ENCODE results near the gene RBBP8NL. TPM values are rescaled to one million over a fixed set of nuclear protein-coding genes. Genes with fewer than 3 reads are reported as not detected.

RBBP8NL gene
- polyA plus RNA-seq, 6 donors from 2014 or later, result not detected

DNA sequence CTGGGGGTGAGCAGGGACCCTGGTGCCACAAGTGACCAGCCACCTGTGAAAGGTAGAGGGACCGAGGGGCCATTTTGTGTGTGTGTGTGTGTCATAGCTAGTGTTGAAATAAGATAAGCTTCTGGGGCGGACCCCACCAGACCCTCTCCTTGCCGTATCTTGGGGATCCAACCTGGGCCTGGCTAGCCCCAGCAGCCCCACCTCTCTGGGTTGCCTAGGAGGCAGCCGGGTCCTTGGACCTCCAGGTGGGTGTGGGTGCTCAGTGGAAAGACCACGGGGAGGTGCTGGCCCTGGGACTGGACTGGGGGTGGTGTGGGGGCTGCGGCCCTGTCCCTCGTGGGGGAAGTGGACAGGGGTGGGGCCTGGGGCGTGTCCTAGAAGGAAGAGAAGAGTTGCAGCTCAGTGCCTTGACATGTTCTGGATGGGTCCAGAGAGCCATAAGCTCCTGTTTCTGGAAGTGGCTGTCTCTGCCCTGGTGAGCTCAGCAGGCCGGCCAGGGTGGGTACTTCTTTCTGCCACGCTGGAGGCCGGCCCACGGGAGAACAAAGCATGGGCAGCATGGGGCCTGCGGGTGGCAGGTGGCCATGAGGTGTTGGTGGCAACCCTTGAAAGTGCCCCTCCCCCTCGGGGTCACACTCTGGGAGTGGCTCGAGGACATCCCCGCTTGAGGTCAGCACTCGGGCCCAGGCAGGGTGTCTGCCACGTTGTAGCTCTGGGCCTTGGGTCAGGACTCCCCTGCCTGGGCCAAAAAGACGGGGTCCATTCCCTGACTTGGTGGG is 8.4 kb downstream of the RBBP8NL start:
- no peak for DNase-seq
- no peak for ATAC-seq (ENCODE audit: low read depth in 2 of 2)
- no peak overlapping the region for H3K27ac Mint-ChIP-seq
- no peaks in the 10 kb centered on the region for H3K9me3 Mint-ChIP-seq
- peaks cover 0 to 3% (median 0%) of the 10 kb centered on the region in 3 donors for H3K4me1 Mint-ChIP-seq
- no peak overlapping the region for H3K4me3 Mint-ChIP-seq
- H3K36me3 Mint-ChIP-seq, result no peaks in the 10 kb centered on the region
- peaks cover 3 to 20% (median 13%) of the 10 kb centered on the region in 3 donors for H3K27me3 Mint-ChIP-seq

DNA sequence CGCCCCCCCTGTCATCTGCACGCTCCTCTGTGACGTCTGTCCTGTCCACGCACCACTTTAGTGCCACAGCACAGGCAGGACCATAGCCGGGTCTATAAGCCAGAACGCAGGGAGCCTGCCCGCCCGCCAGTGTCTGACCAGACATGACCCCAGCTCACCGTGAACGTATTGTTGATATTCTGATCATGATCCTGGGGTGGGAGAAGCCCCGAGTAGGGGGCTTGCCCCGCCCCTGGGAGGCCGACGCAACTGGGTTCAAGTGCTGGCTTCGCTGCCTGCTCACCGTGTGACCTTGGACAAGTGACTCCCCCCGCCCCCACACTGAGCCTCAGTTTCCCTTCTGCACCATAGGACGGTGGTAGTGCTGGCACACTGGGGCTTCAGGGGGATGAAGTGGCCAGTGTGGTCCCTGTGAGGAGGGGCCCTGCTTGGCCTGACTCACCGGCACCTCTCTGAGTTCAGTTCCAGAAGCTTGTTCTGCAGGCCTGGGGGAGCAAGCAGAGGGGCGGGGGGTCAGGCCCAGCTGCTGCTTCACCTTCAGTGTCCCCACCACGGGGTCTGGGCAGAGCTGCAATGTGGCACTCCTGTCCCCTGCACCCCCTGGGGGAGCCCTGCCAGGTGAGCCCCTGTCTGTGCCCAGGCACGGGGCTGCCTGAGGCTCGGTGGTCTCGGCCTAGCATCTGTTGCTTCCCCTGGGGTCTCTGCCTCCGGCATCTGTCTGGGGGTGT is 9.2 kb downstream of the RBBP8NL start:
- Mint-ChIP-seq H3K36me3 (no peaks in the 10 kb centered on the region), H3K9me3 (no peaks in the 10 kb centered on the region), H3K27ac (no peak overlapping the region), H3K27me3 (peaks cover 3 to 15% (median 13%) of the 10 kb centered on the region in 3 donors), H3K4me3 (no peak overlapping the region), H3K4me1 (peaks cover 0 to 3% (median 0%) of the 10 kb centered on the region in 3 donors)
- no peak for DNase-seq
- ATAC-seq (ENCODE audit: low read depth in 2 of 2), result no peak

DNA sequence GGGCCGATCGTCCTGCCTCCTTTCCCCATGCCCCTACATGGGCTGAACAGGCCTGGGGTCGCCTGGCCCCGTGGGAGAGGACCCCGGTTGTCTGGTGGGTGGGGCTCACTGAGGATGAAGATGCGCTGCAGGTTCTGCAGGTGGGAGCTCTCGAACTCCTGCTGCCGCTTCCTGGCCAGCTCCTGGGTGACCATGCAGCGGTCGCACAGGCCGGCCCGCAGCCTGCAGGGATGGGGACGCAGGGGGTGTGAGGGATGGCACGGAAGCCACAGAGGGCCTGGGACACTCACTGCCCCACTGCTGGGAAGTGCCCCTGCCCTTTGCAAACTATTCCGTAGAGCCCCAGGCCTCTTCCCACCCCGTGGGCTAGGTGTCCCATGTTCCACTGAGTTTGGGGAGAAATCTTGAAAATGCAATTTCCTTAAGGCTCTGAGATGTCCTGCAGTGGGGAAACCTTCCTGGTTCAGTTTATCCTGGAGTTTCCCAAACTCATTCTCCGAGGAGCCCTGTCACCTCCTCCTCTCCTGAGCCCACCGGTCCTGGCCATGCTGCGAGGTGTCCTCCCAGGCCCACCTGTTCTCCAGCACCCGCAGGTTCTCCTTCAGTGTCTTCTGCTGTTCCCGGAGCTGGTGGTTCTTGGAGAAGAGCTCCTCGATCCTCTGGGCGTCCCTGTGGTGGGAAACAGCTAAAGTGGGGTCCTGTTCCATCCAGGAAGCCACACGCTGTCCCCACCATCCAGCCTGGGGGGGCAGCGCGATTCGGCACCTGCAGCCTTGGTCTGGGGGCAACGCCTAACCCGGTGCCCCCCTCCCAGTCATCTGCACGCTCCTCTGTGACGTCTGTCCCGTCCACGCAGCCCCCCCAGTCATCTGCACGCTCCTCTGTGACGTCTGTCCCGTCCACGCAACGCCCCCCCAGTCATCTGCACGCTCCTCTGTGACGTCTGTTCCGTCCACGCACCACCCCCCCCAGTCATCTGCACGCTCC is 10.4 kb downstream of the RBBP8NL start:
- H3K36me3 Mint-ChIP-seq, result no peaks in the 10 kb centered on the region
- DNase-seq (no peak), ATAC-seq (ENCODE audit: low read depth in 2 of 2) (no peak)
- peaks cover 0 to 3% (median 0%) of the 10 kb centered on the region in 3 donors for H3K4me1 Mint-ChIP-seq
- no peaks in the 10 kb centered on the region for H3K9me3 Mint-ChIP-seq
- peaks cover 3 to 13% (median 9%) of the 10 kb centered on the region in 3 donors for H3K27me3 Mint-ChIP-seq
- H3K27ac Mint-ChIP-seq, result no peak overlapping the region
- H3K4me3 Mint-ChIP-seq, result no peak overlapping the region

DNA sequence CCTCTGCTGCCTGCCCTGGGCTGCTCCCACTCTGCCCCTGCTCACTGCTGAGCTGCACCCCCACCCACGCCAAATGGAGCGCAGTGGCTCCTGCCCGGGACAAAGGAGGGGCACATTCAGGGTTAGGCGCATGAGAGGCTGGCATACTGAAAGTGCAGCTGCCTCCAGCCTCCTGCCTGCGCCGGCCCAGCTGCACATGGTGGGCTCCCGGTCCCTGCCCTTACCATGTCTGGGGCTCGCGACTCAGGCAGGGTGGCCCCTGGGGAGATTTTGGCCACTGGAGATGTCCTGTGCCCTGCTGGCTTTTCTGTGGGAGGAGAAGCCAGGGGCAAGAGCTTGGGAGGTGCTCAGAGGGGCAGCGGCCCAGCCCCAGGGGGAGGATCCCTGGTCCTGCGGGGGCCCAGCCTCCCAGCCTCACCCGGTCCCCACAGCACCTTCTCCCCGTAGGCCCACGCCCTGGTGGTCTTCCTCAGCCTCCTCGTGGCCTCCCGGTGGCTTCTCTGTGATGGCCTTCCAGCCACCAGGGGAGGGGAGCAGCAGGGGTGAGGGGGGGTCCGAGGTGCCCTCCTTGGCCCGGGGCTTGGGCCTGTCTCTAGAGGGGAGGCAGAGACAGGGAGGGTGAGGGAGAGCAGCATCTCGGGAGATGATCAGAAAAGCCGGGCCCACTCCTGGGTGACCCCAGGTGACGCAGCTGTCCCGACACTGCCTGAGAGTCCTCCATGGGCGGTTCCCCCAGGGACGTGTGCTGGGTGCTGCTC is 11.8 kb downstream of the RBBP8NL start:
- Mint-ChIP-seq H3K27me3 (peaks cover 3 to 12% (median 9%) of the 10 kb centered on the region in 3 donors), H3K9me3 (no peaks in the 10 kb centered on the region), H3K4me1 (peaks cover 0 to 3% (median 0%) of the 10 kb centered on the region in 3 donors), H3K36me3 (no peaks in the 10 kb centered on the region), H3K4me3 (no peak overlapping the region), H3K27ac (no peak overlapping the region)
- ATAC-seq (ENCODE audit: low read depth in 2 of 2) (no peak), DNase-seq (no peak)

DNA sequence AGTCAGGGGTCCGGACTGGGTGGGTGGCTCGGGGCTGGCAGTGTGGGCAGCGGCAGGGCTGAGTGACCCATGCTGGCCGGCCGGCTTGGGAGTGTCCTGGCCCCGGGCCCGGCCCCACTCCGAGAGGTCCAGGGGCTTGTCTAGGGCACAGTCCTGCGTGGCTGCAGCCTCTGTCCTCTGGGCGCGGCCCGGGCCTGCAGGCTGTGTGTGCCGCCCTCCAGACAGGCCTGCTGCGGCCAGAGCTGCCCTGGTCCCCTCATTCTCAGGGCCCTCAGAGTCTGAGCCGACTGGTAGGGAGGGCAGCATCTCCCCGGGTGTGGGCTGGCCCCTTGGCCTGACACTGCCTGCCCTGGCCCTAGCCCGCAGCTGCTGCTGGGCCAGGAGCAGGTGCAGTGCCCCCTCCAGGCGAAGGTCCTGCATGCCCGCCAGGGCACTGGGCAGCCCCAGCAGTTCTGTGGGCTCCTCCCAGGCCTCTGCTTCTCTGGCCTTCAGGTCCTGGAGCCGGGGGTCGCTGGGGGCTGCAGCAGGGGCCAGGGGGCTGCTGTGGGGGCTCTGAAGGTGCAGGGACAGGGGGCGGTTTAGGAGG is 13.3 kb downstream of the RBBP8NL start:
- H3K9me3 Mint-ChIP-seq, result no peaks in the 10 kb centered on the region
- no peak overlapping the region for H3K27ac Mint-ChIP-seq
- no peak overlapping the region for H3K4me3 Mint-ChIP-seq
- no peaks in the 10 kb centered on the region for H3K36me3 Mint-ChIP-seq
- H3K4me1 Mint-ChIP-seq, result peaks cover 9 to 13% (median 10%) of the 10 kb centered on the region in 3 donors
- no peak for ATAC-seq (ENCODE audit: low read depth in 2 of 2)
- DNase-seq, result no peak
- H3K27me3 Mint-ChIP-seq, result peaks cover 0 to 6% (median 4%) of the 10 kb centered on the region in 3 donors

DNA sequence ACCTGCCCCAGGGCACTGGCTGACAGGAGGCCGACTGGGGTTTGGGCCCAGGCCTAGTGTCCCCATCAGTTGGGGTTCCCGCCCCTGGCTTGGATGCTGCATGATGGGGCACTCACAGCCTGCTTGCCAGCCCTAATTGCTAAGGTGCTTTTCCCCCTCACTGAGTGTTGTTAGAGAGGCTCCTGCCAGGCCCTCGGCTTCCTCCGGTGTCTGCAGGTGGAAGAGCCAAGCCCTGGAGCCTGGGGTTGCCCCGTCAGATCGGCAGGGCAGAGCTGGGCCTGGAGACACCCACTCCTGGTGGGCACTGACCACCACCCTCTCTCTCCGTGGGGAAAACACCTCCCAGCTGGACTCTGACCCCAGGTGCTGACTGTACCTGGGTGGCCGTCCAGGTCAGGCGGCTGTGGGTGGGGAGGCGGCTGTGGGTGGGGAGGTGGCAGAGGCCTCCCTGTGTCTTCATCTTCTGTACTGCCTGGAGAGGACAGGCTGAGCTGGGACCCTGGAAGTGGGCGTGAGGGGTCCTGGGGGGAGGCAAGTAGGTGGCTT is 14.2 kb downstream of the RBBP8NL start:
- no peak for DNase-seq
- Mint-ChIP-seq H3K27ac (no peak overlapping the region), H3K4me3 (no peak overlapping the region), H3K27me3 (peaks cover 0 to 6% (median 4%) of the 10 kb centered on the region in 3 donors), H3K36me3 (no peaks in the 10 kb centered on the region), H3K4me1 (peaks cover 9 to 13% (median 10%) of the 10 kb centered on the region in 3 donors), H3K9me3 (no peaks in the 10 kb centered on the region)
- no peak for ATAC-seq (ENCODE audit: low read depth in 2 of 2)

DNA sequence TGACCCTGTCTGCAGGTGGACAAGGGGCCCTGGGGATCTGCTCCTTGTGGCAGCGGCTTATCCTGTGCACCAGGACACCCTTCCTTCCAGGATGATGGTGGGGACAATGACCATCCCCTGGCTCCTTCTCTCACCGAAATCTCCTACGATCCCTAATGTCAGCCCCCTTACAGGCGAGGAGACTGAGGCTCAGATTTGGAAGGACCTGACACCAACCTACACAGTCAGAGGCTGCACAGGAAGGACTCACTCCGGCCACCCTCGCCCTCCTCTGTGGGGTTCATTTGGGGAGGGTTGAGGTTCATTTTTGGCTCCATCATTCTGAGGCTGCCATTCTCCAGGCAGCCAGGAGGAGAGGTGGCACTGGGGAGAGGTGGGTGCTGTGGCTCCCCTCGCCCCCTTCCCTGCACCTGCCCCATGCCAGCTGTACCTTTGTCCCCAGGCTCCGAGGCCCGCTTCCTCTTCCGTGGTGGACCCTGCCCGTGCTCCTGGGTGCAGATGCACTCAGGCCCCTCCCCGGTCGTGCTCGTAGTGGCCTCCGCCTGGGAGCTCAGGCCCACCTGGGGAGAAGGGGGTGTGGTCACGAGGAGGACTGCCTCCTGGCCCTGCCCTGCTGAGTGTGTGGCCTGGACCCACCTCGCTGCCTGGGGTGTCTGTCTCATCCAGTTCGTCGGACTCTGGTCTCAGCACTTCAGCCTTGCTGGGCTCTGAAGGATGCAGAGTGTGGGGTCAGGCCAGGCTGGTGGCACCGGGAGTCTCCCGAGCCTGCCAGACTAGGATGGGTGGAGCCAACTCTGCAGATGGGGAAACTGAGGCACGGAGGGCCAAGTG is 14.9 kb downstream of the RBBP8NL start:
- no peak for DNase-seq
- H3K36me3 Mint-ChIP-seq, result no peaks in the 10 kb centered on the region
- peaks cover 0 to 4% (median 0%) of the 10 kb centered on the region in 3 donors for H3K27me3 Mint-ChIP-seq
- no peak overlapping the region for H3K4me3 Mint-ChIP-seq
- no peak for ATAC-seq (ENCODE audit: low read depth in 2 of 2)
- H3K4me1 Mint-ChIP-seq, result peaks cover 9 to 13% (median 10%) of the 10 kb centered on the region in 3 donors
- H3K9me3 Mint-ChIP-seq, result no peaks in the 10 kb centered on the region
- H3K27ac Mint-ChIP-seq, result no peak overlapping the region

DNA sequence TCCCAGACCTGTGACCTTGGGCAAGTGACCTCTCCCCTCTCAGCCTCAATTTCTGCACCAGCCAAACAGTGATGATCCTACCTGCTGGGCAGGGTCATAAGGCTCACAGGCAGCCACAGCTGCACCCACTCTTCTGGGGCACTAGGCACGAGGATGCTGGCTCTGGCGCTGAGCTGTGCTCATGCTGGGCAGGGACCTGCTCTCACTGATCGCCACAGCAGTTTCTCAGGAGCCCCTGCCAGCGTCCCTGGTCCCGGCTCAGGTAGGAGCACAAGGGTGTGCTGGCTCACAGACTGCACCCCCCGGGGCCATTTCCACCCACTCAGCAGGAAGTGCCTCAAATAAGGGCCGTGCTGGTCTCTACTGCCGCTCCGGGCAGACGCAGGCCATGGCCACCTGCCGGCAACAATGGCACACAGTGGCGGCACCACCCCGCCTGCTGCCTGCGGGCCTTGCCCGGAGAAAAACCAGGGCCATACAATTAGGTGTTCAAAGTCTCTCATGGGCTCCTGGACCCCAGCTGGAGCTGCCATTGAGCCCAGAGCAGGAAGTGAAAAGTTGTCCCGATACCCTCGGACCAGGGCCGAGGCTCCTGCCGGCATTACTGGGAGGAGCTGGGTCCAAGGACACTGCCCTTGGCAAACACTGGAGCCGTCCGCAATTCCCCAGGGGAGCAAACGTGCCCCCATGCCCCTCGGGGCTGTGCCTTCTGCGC is 15.7 kb downstream of the RBBP8NL start:
- H3K36me3 Mint-ChIP-seq, result no peaks in the 10 kb centered on the region
- H3K4me3 Mint-ChIP-seq, result peak overlapping the region in 2 of 8 donors; percentile 25 to 70
- peaks cover 9 to 13% (median 10%) of the 10 kb centered on the region in 3 donors for H3K4me1 Mint-ChIP-seq
- H3K9me3 Mint-ChIP-seq, result no peaks in the 10 kb centered on the region
- H3K27ac Mint-ChIP-seq, result no peak overlapping the region
- DNase-seq (no peak), ATAC-seq (ENCODE audit: low read depth in 2 of 2) (no peak)
- no peaks in the 10 kb centered on the region for H3K27me3 Mint-ChIP-seq

DNA sequence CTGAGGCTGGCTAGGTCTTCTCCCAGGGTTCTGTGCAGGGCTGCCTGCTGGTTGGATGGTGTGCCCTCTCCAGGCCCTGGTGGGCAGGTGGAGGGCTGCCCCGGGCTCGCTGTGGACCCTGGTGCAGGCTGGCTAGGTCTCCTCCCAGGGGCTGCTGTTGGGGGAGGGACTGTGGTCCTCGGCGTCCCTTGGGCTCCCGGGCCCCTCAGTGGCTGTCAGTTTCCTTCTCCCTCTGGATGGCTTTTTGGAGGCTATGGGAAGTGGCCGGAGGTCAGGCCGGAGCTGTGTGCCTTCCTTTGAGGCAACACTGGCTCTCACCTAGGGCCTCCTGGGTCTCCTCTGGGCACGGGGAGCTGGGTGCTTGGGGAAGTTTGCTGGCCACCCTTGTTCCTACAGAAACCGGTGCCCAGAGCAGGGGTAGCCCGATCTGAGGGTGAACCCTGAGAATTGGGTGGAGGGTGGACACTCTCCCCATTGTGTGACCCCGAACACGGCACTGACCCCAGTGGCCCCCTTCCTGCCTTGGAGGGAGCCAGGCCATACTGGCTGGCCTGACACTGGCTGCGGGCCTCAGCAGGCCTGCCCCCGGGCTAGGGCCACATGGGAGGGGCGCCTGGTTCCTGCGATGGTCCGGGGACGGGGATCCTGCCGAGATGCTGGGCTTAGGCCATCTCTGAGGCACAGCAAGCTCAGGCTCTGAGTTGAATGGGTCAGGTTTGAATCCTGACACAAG is 16.4 kb downstream of the RBBP8NL start:
- peaks cover 14 to 17% (median 15%) of the 10 kb centered on the region in 3 donors for H3K4me1 Mint-ChIP-seq
- peak overlapping the region in 1 of 8 donors; percentile 41 for H3K4me3 Mint-ChIP-seq
- H3K27me3 Mint-ChIP-seq, result no peaks in the 10 kb centered on the region
- no peaks in the 10 kb centered on the region for H3K9me3 Mint-ChIP-seq
- no peak for DNase-seq
- no peaks in the 10 kb centered on the region for H3K36me3 Mint-ChIP-seq
- no peak overlapping the region for H3K27ac Mint-ChIP-seq
- ATAC-seq (ENCODE audit: low read depth in 2 of 2), result no peak

DNA sequence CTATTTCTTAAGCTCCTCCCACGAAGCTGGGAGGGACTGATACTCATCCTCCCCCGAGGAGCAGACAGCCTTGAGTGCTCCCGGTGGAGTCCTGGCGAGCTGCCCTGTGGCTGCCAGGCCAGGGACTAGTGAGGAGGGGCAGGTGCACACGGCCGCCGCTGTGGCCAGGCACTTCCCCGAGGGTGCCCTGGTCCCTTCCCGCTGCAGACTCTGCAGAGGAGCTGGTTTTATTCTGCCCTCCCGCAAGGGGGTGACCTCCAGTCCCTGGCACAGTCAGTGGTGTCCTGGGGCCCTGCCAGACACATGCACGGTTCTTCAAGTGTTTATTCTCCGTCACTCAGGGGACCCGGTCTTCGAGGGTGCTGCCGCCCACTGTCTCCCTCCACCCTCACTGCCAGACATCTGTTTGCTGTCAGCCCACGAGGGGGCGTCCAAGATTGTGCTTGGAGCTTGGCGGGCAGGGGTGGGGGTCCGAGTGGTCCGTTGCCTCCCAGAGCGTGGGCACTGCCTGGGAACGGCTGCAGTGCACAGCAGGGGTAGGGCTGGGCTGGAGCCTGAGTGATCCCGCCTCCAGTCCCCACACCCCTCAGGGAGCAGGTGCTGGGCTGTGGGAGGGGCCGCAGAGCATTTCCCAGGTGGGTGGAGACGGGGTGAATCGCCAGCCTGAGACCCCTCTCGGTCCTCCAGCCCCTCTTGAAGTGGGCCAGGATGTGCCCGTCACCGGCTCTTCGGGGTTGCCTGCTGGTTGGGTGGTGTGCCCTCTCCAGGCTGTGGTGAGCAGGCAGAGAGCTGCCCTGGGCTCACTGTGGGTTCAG is 17.2 kb downstream of the RBBP8NL start:
- ATAC-seq (ENCODE audit: low read depth in 2 of 2) (peak; percentile 15 to 18), DNase-seq (peak; percentile 44)
- Mint-ChIP-seq H3K27ac (peak overlapping the region in 2 of 6 donors; percentile 57 to 60), H3K4me1 (peaks cover 20 to 25% (median 21%) of the 10 kb centered on the region in 3 donors), H3K27me3 (no peaks in the 10 kb centered on the region), H3K36me3 (no peaks in the 10 kb centered on the region), H3K4me3 (peak overlapping the region in 7 of 8 donors; percentile 25 to 82 (median 65)), H3K9me3 (no peaks in the 10 kb centered on the region)

All from naive B cell (primary cell).